HG03103 (cell line): ENCODE results near the gene GGA1.
A peak's percentile ranks its signal among the peaks of the same experiment; 100 is the strongest.

Source experiments
- ATAC-seq: cut with Tn5 transposase; IDR thresholded peaks from one replicate; pipeline ENCODE4 v1.9.1; 2021; ENCODE audit warnings: low read depth; ENCODE audit not compliant: unreplicated experiment

Gene GGA1, protein sequence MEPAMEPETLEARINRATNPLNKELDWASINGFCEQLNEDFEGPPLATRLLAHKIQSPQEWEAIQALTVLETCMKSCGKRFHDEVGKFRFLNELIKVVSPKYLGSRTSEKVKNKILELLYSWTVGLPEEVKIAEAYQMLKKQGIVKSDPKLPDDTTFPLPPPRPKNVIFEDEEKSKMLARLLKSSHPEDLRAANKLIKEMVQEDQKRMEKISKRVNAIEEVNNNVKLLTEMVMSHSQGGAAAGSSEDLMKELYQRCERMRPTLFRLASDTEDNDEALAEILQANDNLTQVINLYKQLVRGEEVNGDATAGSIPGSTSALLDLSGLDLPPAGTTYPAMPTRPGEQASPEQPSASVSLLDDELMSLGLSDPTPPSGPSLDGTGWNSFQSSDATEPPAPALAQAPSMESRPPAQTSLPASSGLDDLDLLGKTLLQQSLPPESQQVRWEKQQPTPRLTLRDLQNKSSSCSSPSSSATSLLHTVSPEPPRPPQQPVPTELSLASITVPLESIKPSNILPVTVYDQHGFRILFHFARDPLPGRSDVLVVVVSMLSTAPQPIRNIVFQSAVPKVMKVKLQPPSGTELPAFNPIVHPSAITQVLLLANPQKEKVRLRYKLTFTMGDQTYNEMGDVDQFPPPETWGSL

DNA sequence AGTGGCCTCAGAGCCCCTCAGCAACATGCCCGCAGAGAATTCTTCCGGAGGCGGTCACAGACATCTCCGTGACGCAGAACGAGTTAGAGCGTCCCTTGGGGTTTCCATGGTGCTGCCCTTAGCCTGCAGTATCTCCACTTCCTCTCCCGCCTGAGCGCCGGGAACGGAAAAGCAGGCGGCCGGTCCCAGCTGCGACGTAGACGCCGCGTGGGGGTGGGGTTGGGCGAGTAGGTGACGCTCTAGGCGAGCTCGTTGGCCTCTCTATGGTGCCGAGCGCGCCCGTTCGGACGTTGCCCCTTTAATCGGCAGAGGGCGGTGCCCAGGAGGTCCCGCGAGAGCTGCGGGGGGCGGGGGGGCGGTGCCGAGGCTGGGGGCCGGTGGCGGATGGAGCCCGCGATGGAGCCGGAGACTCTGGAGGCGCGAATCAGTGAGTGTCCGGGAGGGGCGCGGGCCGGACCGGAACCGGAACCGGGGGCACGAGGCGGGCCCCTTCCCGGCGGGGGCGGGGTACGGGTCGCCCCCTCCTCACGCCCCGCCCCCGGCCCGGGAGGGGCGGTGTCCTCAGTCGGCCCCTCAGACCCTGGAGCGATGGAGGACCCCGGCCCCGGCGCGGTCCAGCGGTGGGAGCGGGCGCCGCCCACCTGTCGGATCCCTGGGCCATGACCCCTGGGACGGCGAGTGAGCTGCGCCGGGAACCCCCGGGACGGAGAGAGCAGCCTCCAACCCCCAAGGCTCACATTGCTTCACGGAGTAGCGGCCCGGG, at the start of gene GGA1:
Gene GGA1 (plus strand): TSS at position 358 of the 763 bp plus-strand sequence. CDS start 27 bp downstream, at position 385.
- peak; percentile 65 for ATAC-seq

DNA sequence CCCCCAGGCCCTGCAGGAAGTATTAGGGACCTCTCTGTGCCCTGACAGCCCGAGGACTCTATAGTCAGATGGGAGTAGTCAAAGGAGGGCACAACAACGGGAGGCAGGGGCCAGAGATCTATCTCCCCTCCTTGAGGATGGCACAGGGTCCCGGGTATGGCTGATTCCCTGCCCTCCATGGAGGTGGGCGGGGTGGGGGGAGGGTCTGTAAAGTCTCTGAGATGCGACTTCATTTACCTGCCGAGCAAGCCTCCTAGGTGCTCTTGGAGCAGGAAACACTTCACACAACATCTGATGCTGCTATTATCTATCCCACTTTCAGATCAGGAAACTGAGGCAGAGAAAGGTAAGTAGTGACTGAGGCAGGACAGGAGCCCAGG, 49.1 kb upstream of the GGA1 start:
- ATAC-seq = no peak

DNA sequence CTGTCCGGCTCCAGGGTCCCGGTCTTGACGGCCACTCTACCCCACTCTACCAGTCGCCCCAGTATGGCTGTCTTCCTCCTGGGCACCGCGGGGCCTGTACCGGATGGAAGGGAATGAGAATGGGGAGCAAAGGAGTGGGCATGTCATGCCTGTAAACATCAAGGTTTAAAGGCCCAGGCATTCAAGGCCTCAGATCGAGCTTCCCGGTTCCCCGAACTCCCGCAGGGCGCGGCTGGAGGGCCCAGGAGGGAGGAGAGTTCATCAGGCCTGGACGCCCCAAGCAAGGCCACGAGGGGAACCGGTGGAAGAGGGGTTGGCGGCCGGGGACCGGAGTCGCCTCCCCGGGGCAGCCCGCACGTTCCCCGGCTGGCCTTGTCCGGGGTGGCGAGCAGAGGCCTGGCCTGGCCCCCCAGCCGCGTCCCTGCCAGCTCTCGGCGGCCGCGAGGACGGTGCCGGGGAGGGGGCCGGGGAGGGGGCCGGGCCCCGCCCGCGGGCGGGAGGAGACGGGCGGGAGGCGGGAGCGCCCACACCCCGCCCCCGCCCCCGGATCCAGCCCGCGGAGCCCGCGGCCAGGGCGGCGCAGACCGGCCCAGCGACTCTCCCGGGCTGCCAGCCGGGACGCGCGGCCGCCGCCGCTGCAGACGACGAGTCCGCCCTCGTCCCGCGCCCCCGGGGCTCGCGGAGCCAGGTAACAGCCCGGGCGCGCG, 48.6 kb upstream of the GGA1 start, which contains the start of gene CDC42EP1:
Gene CDC42EP1 (plus strand): TSS at position 580 of the 707 bp plus-strand sequence. CDS start 5,870 bp downstream, outside the sequence.
- ATAC-seq = no peak

DNA sequence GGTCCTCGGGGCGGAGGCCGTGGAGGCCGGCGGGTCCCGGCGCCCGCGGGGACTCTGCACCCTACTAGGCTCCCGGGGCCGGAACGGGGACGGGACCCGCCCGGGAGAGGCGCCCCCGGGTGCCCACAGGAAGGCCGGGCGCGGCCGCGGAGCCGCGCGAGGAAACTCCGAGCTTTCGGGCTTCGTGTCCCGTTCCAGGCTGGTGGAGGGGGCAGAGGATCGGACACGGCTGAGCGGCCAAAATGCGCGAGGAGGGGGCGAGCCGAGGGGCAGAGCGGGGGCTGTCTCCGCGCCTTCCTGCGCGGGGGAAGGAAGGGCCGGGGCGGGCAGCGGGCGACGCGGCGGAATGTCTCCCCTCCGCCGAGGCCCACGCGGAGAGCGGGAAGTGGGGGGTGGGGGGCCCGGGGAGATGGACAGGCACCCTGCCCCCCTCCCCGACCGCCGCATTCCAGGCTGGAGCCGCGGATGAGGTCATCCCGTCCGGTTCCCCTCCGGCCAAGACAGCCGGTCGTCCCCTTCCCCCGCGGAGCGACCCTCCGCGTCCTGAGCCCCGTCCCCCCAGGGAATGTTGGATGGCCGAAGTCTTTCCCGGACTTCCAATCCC, 47.9 kb upstream of the GGA1 start:
- no peak for ATAC-seq

DNA sequence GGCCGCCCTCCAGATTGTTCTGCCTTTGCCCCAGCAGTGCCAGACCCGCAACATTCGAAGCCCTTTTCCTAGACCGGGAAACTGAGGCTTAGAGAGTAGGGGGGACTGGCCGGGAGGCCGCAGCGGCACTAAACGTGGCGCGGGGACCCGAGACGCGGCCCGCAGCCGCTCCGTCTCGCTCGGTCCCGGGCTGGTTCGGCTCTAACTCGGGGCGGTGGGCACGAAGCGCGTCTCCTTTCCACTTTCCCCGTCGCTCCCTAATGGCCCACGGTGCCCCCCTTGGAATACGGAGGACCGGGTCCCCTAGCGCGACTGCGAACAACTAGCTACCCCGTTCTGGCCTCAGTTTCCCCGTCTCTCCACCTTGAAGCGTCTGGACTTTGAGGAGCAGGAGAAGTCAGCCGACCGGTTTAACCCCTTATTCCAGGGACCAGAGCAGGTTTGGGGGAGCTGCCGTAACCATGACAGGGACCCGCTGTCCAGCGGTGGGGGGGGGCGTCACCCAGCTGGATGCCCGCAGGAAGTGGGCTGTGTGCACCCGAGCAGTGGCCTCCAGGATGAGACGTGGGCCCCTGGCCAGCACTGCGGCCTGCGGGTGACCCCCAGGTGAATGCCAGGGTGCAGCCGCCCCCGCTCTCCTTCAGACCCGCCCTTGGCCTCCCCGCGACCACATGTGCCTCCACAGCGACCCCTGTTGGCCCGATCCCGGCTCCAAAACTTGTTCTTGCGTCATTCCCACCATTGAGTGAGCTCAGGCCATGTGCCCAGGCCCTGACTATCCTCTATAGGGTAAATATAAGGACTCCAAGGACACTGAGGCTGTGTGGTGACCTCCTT, 47.2 kb upstream of the GGA1 start:
- ATAC-seq = no peak

DNA sequence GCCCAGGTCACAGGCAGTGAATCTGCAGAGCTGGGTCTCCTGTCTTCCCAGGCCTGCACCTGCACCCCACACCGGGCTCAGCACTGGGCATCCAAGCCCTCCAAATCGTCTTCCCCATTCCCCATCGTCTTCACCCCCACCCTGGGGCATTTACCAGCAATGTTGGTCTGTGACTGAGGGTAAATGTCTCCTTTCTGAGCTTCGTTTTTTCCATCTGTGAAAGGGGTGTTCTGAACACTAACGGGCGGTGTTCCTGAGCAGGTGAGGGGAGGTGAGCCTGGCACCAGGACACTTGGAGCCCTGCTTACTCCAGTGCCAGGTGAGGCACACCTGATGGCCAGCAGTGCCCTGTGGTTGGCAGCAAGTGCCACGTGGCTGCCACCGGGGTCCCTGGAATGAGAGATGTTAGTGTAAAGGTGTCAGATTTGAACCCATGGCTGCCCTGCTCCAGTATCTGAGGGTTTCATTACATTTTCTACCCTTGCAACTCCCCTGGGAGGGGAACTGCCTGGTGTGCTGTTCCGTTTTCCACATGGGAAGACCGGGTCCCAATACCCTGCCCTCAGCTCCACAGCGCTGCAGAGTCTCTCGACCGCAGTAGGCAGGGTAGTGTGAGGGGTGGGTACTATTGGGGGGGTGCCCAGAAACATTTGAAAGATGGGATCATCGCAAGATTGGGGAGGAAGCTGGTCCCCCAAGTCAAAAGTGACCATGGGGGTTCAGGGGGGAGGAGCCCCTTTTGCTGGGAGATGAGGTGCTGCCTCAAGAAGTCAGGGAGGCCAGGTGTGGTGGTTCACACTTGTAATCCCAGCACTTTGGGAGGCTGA, 46.4 kb upstream of the GGA1 start:
- ATAC-seq = no peak

DNA sequence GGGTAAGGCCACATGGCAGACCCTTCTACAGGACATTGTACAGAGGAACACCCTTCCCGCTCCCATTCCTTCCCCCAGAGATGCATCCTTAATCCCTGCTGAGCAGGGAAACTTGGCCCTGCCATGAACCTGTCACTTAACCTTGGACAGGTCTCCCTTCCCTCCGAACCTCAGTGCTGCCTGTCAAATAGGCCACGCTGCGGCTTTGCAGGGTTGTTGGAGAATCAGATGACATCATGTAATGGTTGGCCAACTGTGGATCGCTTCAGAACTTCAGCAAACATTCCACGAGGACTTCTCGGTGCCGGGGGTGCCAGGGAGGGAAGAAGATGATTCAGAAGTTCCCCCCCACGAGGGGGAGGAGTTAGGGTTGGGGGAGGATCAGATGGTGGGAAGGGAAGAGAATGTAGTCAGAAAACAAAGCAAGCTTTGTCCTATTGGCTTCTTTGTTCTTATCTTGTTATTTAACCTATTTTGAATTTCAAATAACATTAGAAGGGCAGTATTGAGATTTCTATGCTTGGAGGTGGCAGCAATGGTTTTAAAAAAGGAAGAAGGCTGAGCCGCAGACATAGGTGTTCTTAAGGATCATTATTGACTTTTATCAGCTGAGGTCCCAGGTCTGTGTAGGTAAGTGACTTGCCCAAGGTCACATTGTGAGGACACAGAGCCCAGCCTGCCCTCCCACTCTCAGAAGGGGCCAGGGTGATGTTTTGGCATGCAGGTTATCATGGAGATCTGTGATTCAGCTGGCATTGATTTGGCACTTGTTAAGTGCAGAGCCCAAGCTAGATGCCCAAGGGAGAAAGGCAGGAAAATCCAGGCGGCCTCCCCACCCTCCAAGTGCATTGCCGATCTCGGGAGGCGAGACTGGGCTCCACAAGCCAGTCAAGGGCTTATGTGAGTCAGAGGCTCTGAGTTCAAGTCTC, 45.2 kb upstream of the GGA1 start:
- no peak for ATAC-seq

DNA sequence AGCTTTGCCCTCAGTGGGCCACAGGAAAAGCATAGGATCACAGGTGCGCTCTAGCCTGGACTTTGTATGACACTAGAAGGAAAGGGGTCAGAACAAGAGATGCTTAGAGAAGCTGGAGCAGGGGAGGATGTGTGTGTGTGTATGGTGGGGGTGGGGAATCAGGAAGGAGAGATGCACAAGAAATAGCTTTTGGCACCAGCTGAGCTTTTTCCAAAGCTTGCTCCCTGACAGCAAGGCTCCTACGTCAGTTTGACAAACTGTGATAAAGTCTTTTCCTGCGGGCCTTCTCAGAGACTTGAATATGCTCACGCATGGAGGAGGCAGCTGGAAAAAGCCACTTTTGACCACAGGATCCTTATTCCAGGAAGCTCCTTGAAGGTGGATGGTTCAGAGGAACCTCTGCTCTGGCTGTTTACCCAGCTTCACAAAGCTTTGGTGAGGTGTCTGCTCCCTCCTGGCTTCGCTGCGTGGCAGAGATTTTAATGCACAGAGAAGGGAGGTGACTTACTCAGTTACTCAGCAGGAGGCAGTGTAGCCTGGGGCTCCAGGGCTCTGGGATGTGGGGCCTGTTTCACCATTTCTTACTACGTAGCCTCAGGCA, 44.4 kb upstream of the GGA1 start:
- no peak for ATAC-seq

DNA sequence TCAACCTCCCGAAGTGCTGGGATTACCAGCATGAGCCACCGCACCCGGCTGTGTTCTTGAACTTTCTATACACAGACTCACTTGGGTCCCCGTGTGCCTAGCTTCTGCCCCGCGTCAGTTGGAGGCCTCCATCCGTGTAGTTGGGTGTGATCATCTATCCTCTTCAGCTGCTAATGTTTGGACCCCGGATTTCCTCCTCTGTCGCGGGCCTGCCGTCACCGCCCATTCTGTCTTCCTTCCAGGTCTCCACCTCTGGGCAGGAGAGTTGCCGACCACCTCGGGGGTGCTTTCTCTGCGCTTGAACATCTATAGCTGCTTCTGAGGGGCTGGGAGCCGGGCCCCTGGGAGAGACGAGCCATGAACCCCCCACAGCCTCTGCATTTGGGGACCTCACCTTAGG, 42.8 kb upstream of the GGA1 start:
- ATAC-seq = no peak

DNA sequence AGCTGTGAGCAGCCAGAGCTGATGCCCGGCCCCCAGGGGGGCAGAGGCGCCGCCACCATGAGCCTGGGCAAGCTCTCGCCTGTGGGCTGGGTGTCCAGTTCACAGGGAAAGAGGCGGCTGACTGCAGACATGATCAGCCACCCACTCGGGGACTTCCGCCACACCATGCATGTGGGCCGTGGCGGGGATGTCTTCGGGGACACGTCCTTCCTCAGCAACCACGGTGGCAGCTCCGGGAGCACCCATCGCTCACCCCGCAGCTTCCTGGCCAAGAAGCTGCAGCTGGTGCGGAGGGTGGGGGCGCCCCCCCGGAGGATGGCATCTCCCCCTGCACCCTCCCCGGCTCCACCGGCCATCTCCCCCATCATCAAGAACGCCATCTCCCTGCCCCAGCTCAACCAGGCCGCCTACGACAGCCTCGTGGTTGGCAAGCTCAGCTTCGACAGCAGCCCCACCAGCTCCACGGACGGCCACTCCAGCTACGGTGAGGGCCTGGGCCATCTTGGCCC, 42.3 kb upstream of the GGA1 start:
- no peak for ATAC-seq

DNA sequence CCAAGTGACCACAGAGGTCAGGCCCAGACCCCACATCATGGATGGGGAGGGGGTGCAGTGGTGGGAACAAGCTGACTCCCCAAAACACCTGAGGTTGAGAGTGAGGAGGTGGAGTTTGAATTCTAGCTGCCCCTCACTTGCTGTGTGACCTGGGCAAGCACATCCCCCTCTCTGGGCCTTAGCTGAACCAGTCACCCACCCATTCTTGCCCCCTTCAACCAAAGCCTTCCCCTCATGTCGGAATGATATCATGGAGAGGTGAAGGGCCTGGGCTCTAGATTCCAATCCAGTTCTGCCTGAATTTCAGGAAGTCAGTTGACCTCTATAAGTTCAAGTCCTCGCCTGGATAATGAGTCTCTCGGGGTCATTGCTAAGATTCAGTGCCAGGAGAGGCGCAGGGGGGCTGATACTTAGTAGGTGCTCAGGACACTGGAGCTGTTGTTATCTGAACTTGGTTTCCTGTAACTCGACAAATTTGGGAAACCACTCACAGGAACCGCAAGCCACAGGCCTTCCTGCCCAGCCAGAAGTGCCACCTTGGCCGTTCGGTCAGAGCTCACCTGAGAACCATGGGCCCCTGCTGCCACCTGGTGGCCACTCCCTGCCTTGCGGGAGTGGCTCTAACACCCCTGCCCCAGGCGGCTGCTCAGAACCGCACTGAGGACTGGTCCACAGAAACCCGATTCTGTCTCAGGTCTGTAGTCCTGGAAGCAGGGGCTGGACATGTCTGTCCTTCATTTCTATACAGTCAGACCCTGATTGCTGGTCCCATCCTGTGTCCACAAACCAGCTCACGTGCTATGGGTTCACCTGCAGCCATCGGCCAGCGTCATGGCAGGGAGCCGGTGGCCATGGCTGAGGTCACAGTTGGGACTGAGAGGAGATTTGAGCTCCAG, 41.5 kb upstream of the GGA1 start:
- ATAC-seq = no peak

DNA sequence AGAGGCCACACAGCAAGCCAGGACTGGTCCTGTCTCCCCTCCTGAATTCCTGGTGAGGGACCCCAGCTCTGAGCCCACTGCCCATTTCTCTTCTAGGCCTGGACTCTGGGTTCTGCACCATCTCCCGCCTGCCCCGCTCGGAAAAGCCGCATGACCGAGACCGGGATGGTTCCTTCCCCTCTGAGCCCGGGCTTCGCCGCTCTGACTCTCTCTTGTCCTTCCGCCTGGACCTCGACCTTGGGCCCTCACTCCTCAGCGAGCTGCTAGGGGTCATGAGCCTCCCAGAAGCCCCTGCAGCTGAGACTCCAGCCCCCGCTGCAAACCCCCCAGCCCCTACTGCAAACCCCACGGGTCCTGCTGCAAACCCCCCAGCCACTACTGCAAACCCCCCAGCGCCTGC, 40.6 kb upstream of the GGA1 start:
- no peak for ATAC-seq

DNA sequence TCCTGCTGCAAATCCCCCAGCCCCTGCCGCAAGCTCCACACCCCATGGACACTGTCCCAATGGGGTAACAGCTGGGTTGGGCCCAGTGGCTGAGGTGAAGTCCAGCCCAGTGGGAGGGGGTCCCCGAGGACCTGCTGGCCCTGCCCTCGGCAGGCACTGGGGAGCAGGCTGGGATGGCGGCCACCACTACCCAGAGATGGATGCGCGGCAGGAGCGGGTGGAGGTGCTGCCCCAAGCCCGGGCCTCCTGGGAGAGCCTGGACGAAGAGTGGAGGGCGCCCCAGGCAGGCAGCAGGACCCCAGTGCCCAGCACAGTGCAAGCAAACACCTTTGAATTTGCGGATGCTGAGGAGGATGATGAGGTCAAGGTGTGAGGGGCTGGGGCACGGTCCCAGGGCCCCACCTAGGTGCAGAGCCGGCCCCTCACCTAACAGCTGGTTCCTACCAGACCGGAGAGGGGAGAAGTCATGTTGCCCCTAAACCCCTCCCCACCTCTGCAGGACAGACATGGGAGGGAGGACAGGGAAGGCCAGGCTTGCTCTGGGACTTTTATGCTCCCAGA, 40.1 kb upstream of the GGA1 start:
- ATAC-seq = no peak

DNA sequence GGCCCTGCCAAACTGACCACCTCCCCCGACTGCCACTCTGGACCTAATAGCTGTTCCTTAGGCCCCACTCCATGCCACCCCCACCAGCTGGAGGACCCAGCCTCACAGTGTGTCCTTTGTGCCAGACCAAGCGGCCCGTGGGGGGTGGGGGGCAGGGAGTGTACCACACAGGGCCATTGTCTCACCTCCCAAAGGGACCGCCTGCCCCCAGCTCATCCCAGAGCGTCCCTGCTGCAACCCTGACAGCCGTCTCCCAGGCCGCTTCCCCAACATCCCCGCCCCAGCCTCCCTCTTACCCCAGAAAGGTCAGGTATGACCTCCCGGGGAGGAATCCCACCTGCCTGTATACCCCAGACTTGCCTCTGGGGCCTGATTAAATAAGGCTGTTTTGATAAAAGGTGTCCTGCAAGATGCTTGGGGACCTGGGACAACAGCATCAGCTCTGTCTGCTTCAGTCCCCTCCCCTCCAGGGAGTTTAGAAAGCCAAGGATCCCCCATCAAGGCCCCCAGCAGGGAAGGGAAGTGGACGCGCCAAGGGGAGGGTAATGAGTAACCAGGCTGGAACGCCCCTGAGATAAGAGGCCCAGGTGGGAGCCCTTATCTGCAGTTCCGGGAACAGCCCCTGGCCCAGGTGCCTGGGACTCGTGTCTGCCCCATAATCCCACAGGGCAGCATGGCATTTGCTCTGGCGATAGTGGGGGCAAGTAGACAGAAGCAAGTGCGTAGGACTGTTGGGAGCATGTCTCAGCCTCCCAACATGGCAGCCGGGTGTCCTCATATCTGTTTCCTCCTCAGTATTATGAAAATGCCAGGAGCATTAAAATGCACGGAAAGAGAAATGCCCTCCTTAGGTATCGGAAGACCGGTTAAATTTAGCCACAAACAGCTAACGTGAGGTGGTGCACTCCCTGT, 39.4 kb upstream of the GGA1 start:
- ATAC-seq = no peak
